Left colon (tissue), 2 donors: ENCODE results near the gene ARHGAP10. TPM values are rescaled to one million over a fixed set of nuclear protein-coding genes. Genes with fewer than 3 reads are reported as not detected.
A peak's percentile ranks its signal among the peaks of the same experiment; 100 is the strongest.

ENCODE experiments used
- ATAC-seq: fragments of 200-7000 bp; cut with Tn5 transposase; one replicate; pipeline ENCODE4 v1.9.1; 2020; ENCODE audit warnings: mild to moderate bottlenecking, moderate library complexity
- DNase-seq, 2 donors: peaks; one replicate each; pipeline ENCODE4 v3.0.0-alpha.2; 2020
- intact Hi-C, 2 donors: fragments of 100-400 bp; cut with DNase I in 1 of 2; cut with micrococcal nuclease in 1 of 2; formaldehyde crosslinking; loops; one replicate each; pipeline versions ENCODE4 v1.11.2 to v1.14.0; 2022; cut with DNase I, micrococcal nuclease
- total RNA-seq, 2 donors: library from RNA; stranded (reverse); fragmentation: NEBNext Ultra II Directional; extraction: Animal tissue kit (Norgen Biotek cat#: 25700); gene quantifications; one replicate each; pipeline ENCODE4 v1.2.1, GENCODE V29; 2021
- donor health status: DM: no; HTN: no; CAD: no.
- donor health status: DM: yes; HTN: yes; CAD: no.

The ARHGAP10 gene
- total RNA-seq, 2 donors from 2014 or later: 3.7 to 14.5 TPM

- intact Hi-C loops: no loop called here
- no peak for ATAC-seq
- no peak for DNase-seq
Observed at GRCh38 chr4:147813973-147814372, 82.1 kb downstream of the ARHGAP10 start.

- DNase-seq (no peak), ATAC-seq (no peak)
- intact Hi-C loops: no loop called here
Observed at GRCh38 chr4:147814376-147814775, 82.5 kb downstream of the ARHGAP10 start.

GRCh38 chr4:147815741-147816140 is 83.9 kb downstream of the ARHGAP10 start:
- ATAC-seq (no peak), DNase-seq (no peak)
- intact Hi-C loops: no loop called here

- no peak for ATAC-seq
- intact Hi-C loops: no loop called here
- no peak for DNase-seq
Observed at GRCh38 chr4:147816382-147817254, 84.7 kb downstream of the ARHGAP10 start.

GRCh38 chr4:147820975-147821374 is 89.1 kb downstream of the ARHGAP10 start:
- intact Hi-C loops: no loop called here
- ATAC-seq: no peak

GRCh38 chr4:147821555-147821954 is 89.7 kb downstream of the ARHGAP10 start:
- intact Hi-C loops: no loop called here
- ATAC-seq: no peak
- DNase-seq: no peak

More at GRCh38 chr4:147820975-147821374, 89.1 kb downstream of the ARHGAP10 start:
- no peak for DNase-seq

- DNase-seq: peak; percentile 28 to 68
- intact Hi-C loops: no loop called here
Observed at GRCh38 chr4:147822128-147822527, 90.2 kb downstream of the ARHGAP10 start.

GRCh38 chr4:147823130-147823529 is 91.2 kb downstream of the ARHGAP10 start:
- DNase-seq (no peak), ATAC-seq (no peak)
- intact Hi-C loops: no loop called here

More at GRCh38 chr4:147822128-147822527, 90.2 kb downstream of the ARHGAP10 start:
- ATAC-seq: no peak

- ATAC-seq: no peak
- no peak for DNase-seq
- intact Hi-C loops: no loop called here
Observed at GRCh38 chr4:147824316-147824715, 92.4 kb downstream of the ARHGAP10 start.

GRCh38 chr4:147824884-147825283 is 93.0 kb downstream of the ARHGAP10 start:
- intact Hi-C loops: no loop called here
- DNase-seq: no peak
- ATAC-seq: no peak

- ATAC-seq: peak; percentile 69
Observed at GRCh38 chr4:147825451-147826287, 93.8 kb downstream of the ARHGAP10 start.

GRCh38 chr4:147826288-147826646 is 94.4 kb downstream of the ARHGAP10 start:
- DNase-seq (no peak), ATAC-seq (no peak)
- intact Hi-C loops: no loop called here

More at GRCh38 chr4:147825451-147826287, 93.8 kb downstream of the ARHGAP10 start:
- intact Hi-C loops: no loop called here
- DNase-seq: peak in 1 of 2 donors; percentile 75

GRCh38 chr4:147828331-147828905 is 96.5 kb downstream of the ARHGAP10 start:
- ATAC-seq (no peak), DNase-seq (no peak)
- intact Hi-C loops: no loop called here

- ATAC-seq (no peak), DNase-seq (peak in 1 of 2 donors; percentile 62)
- intact Hi-C loops: no loop called here
Observed at GRCh38 chr4:147829401-147830101, 97.7 kb downstream of the ARHGAP10 start.

GRCh38 chr4:147830102-147830463 is 98.2 kb downstream of the ARHGAP10 start:
- DNase-seq: no peak
- no peak for ATAC-seq
- intact Hi-C loops: no loop called here

GRCh38 chr4:147830987-147831386 is 99.1 kb downstream of the ARHGAP10 start:
- DNase-seq (no peak), ATAC-seq (no peak)
- intact Hi-C loops: no loop called here

GRCh38 chr4:147831551-147832171 is 99.8 kb downstream of the ARHGAP10 start:
- ATAC-seq (peak; percentile 40), DNase-seq (no peak)
- intact Hi-C loops: no loop called here

GRCh38 chr4:147833254-147833653 is 101.4 kb downstream of the ARHGAP10 start:
- DNase-seq: no peak
- no peak for ATAC-seq
- intact Hi-C loops: no loop called here

GRCh38 chr4:147833741-147834140 is 101.9 kb downstream of the ARHGAP10 start:
- ATAC-seq (no peak), DNase-seq (no peak)
- intact Hi-C loops: no loop called here
